ENCODE data around the gene ANKRD28. TPM values are rescaled to one million over a fixed set of nuclear protein-coding genes. Genes with fewer than 3 reads are reported as not detected.

The ANKRD28 gene
- total RNA-seq, 1 experiment from 2014 or later, result 53.0 TPM

- intact Hi-C loops (cut with micrococcal nuclease), result loop anchor here (2.0 to 10.0 kb wide), 2 partner anchors 15 to 613 kb away; no protein-coding TSS in a partner anchor
- H2AFZ ChIP-seq (ENCODE audit: low read length), result no peak overlapping the region
- no peaks in the 10 kb centered on the region for H3K36me3 ChIP-seq (ENCODE audit: low read depth, low read length)
- no TSS peak for BruUV-seq (replicated peaks)
- H3K4me2 ChIP-seq (ENCODE audit: low read length), result peak overlapping the region; percentile 85; the same call in 1 of the 2 replicates
- H3K4me1 ChIP-seq (ENCODE audit: insufficient read depth, low read length), result peaks cover 66% of the 10 kb centered on the region
- H3K4me3 ChIP-seq (ENCODE audit: low read length), result no peak overlapping the region
- ATAC-seq (no peak), DNase-seq (no peak)
- H3K27ac ChIP-seq (ENCODE audit: low read length), result peak overlapping the region; percentile 89
- peaks cover 19% of the 10 kb centered on the region for H3F3A ChIP-seq (ENCODE audit: low read length, unreplicated experiment)
- peak overlapping the region; percentile 20 for H3K9ac ChIP-seq (ENCODE audit: low read length)
- no peaks in the 10 kb centered on the region for H4K20me1 ChIP-seq (ENCODE audit: low read length)
- H3K27me3 ChIP-seq (ENCODE audit: low read length), result no peaks in the 10 kb centered on the region
- ChIA-PET CTCF (interaction anchor here (1.1 to 1.3 kb wide), 3 partner anchors 15 to 181 kb away, joined by 4 to 6 read pairs (median 5); no protein-coding TSS in a partner anchor), POLR2A (ENCODE audit: unreplicated experiment) (no interaction called here)
- no peaks in the 10 kb centered on the region for H3K9me3 ChIP-seq (ENCODE audit: low read length)
- H3K9me2 ChIP-seq (replicated peaks; ENCODE audit: low read length), result no peaks in the 10 kb centered on the region
- H3K79me2 ChIP-seq (ENCODE audit: low read length), result no peaks in the 10 kb centered on the region
- TF ChIP-seq CTCF (conservative IDR thresholded peaks at IDR 0.05; ENCODE audit: low read depth, low read length) (no peak), EZH2phosphoT487 (IDR thresholded peaks at IDR 0.05; ENCODE audit: borderline replicate concordance, low read length) (no peak), EZH2 (IDR thresholded peaks at IDR 0.05; ENCODE audit: low read length, unreplicated experiment) (no peak)
Observed at GRCh38 chr3:15631426-15632211, 166.2 kb downstream of the ANKRD28 start.

- Histone ChIP-seq H4K20me1 (ENCODE audit: low read length) (no peaks in the 10 kb centered on the region), H3K4me3 (ENCODE audit: low read length) (peak overlapping the region; percentile 55), H3K79me2 (ENCODE audit: low read length) (no peaks in the 10 kb centered on the region), H3K4me1 (ENCODE audit: insufficient read depth, low read length) (peaks cover 58% of the 10 kb centered on the region), H3K36me3 (ENCODE audit: low read depth, low read length) (no peaks in the 10 kb centered on the region), H3K27ac (ENCODE audit: low read length) (peak overlapping the region; percentile 89), H3F3A (ENCODE audit: low read length, unreplicated experiment) (peaks cover 19% of the 10 kb centered on the region), H2AFZ (ENCODE audit: low read length) (peak overlapping the region; percentile 67), H3K4me2 (ENCODE audit: low read length) (peak overlapping the region; percentile 85), H3K9me3 (ENCODE audit: low read length) (no peaks in the 10 kb centered on the region), H3K9me2 (replicated peaks; ENCODE audit: low read length) (no peaks in the 10 kb centered on the region), H3K27me3 (ENCODE audit: low read length) (no peaks in the 10 kb centered on the region), H3K9ac (ENCODE audit: low read length) (peak overlapping the region; percentile 63)
- DNase-seq (peak; percentile 86), ATAC-seq (peak; percentile 44)
- intact Hi-C loops (cut with micrococcal nuclease), result loop anchor here (1.0 to 10.0 kb wide), 7 partner anchors 16 to 614 kb away; partner anchors contain the start of gene ANKRD28
- TF ChIP-seq CTCF (conservative IDR thresholded peaks at IDR 0.05; ENCODE audit: low read depth, low read length) (no peak), EZH2phosphoT487 (IDR thresholded peaks at IDR 0.05; ENCODE audit: borderline replicate concordance, low read length) (no peak)
- ChIA-PET CTCF (interaction anchor here (0.6 to 1.3 kb wide), 6 partner anchors 15 to 418 kb away, joined by 3 to 6 read pairs (median 4); no protein-coding TSS in a partner anchor), POLR2A (ENCODE audit: unreplicated experiment) (interaction anchor here (0.6 to 1.0 kb wide), 5 partner anchors 23 to 180 kb away, joined by 3 to 19 read pairs (median 3); no protein-coding TSS in a partner anchor)
- BruUV-seq (replicated peaks), result no TSS peak
Observed at GRCh38 chr3:15630646-15631350, 167.0 kb downstream of the ANKRD28 start.

Data from PC-3 (cell line).